Stimulated activated CD8-positive, alpha-beta memory T cell treated with anti-CD3 and anti-CD28 coated beads, Interleukin-15, amount 100 ng/mL, for 48 hours (primary cell): Measurements from ENCODE around the gene NALCN.

Experiments used
- DNase-seq, 2 donors: peaks; one replicate each; pipeline ENCODE4 v3.0.0-alpha.2; 2020; ENCODE audit warnings: low read depth in 2 of 2

Gene NALCN

DNA sequence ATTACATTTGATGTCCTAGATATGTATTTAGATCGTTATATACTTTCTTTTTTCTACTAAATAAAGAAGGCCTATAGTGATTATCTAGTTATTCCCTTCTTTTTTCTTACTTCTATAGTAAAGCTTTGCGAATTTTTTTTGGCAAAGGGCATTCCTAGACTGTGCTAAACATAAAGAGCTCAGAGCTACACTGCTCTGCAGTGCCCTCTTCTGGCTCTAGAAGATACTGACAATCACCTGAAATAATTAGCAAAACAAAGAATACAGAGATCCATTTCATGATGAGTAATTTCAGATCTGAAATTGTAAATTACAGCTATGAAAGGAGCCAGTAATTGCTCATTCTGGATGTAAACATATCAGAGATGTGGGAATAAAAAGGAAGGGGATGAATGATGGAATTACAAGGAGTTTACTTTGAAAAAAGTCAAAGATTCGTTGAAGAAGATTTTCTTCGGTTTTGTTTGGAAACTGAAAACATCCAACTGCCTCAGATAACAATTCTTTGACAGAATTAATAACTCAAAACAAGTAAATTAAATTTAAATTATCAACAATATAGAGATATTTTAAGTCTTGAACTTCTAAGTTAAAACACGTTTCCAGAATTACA is 288.5 kb downstream of the NALCN start:
- no peak for DNase-seq

GRCh38 chr13:101123028-101123427 is 293.3 kb downstream of the NALCN start:
- DNase-seq, result no peak

GRCh38 chr13:101121608-101122007 is 294.7 kb downstream of the NALCN start:
- no peak for DNase-seq

DNA sequence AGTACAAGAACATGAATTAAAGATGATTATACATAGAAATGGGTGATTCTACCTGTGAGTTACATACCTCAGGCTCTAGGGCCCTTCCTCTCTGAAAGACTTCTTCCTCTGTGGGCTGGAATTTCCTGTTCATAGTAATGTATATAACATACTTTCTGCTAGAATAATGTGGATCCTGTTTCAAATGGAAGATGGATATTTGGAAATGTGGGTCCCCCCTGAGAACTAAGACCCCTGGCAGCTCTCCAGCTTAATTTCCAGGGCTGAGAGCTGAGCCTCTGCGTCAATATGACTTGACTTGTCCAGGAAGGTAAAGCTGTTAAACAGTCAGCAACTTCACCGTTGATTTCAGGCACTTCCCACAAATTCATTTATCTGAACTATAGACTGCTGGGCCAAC is 296.3 kb downstream of the NALCN start:
- DNase-seq, result no peak

DNA sequence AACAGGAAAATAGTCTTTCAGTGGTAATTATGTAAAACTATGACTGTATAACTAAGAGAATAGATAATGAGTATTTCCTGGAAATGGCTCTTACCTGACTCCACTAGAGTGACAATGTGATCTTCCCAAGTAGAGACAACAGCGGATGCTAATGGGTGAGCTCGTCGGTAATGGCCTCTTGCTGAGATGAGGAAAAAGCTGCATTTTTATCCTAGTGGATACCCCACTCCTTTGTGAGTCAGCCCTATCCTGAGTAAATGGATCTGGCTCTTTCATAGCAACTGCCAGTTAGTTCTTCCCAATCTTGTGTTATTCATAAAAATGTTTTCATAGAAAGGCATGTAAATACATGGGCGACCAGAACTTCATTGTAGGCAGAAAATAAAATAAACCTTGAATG is 299.5 kb downstream of the NALCN start:
- DNase-seq, result no peak

DNA sequence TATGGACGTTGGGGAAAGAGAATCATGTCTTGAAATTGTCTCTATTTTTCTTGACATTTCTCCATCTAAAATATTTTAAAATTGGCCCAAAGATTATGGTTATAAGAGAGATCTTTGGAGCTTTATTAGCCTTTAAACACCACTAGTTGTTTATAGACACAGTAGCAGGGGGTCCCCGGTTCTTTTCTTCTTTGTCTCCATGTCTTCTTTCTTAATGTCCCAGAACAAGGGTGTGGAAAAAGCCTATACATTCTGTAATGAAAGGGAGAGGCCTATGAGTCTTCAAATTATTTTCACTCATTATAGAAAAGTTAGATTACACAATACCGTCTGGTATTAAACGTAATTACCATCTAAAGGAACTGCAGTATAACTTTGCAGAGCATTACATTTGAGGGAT is 300.0 kb downstream of the NALCN start:
- no peak for DNase-seq

DNA sequence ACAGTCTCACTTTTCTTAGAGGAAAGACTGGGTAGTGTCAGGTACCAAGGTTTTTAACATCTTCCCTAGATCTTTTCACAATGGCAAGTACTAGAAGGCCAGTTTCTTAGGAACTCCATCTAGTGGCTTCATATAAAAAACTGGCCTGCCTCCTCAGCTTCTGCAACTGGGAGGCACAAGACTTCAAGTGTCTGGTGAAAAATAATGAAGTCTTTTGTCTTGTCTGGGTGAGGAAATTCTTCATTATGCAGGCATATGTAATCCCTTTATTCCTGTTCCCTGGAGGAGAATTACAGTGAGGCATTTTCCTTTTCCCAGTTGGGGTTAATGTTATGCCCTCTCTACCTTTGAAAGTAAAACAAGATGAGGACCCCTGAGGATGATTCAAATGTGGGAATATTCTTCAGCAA is 300.5 kb downstream of the NALCN start:
- DNase-seq, result no peak

DNA sequence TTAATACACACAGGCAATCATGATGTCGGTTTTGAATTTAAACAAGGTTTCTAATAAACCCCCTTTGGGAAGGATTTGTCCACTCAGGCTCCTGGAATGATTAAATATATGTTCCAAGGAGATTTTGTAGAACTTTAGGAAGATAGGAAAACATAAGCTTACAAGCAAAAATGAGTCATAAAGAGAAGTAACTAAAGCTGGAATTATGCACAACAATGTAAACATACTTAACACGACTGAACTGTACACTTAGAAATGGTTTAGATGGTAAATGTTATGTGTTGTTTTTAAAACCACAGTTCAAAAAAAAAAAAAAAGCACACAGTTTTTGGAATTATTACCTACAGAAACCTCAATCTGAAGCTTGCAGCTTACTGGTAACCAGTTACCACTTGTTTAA is 304.4 kb downstream of the NALCN start:
- DNase-seq, result no peak

GRCh38 chr13:101109005-101109404 is 307.3 kb downstream of the NALCN start:
- no peak for DNase-seq

DNA sequence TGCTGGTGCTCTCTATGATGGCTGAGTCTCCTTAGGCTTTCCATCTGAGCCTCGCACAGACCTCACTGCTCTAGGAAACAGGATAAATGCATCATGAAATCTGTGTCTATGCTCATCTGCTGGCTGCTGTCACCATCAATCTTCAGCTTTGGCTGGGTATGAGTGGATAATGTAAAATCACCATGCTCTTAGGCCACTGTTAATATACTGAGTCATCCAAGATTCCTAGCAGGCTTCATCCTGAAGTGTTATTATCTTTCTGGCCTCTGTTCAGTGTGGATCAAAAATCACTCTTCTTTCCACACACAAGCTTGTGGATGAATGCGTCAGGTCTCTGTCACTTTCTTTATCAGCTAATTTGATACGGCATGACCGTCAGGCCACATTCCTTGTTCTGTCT is 317.4 kb downstream of the NALCN start:
- DNase-seq, result no peak

DNA sequence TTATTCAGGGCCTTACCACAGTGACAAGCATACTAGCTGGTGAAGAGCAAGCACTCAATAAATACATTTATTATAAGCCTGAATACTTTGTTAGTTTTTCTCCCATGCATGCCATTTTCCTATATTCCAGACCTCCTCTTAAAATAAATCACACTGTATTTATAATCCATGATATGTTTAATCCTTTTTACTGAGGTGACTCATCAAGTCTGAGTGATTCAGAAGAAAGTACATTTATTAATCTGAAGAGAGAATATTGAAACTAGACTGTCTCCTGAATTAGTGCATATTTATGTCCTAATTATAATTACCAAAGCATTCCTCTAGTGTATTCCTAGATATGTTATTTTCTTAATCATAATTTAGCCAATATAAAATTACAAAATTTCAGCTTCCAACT is 323.3 kb downstream of the NALCN start:
- DNase-seq, result no peak

- DNase-seq, result no peak
Measured at GRCh38 chr13:101090287-101090686, 326.0 kb downstream of the NALCN start.

GRCh38 chr13:101085551-101085950 is 330.8 kb downstream of the NALCN start:
- no peak for DNase-seq

DNA sequence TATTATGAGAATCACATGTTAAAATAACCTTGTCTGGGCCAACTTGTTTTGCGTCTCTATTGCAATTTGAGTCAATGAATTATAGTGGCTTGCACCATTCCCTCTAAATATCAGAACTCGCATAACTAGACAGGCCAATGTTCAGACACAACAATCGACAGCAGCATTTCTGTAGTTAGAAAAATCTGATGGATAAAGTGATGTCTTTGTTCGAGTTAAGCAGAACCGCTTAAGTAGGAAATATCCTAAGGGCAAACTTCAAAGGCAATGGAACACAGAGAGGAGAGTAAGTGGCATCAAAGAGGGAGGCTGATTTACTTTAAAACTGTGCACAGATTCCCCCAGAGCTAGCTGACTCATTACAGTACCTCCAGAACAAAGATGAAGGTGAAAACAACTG is 333.9 kb downstream of the NALCN start:
- no peak for DNase-seq

- no peak for DNase-seq
Measured at GRCh38 chr13:101080616-101081015, 335.7 kb downstream of the NALCN start.

GRCh38 chr13:101065329-101065728 is 351.0 kb downstream of the NALCN start:
- no peak for DNase-seq

DNA sequence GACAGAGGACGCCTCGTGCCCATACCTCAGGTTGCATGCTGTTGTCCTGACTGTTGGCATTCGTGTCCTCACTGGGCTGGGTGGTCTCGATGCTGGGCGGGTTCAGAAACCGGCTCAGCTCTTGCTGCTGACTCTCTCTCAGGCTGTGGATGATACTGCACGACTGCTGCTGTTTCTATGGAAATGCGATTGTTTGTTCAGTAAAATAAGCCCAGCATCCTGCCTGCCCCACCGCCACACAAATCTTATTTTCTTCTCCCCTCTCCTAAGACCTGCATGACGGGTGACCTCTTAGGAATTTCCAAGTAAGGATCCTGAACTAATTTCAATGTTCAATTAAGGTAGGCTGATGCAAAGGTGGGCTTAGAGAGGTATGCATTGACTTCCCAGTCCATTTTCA is 356.5 kb downstream of the NALCN start:
- DNase-seq, result no peak

- DNase-seq, result no peak
Measured at GRCh38 chr13:101058841-101059240, 357.5 kb downstream of the NALCN start.

GRCh38 chr13:101053301-101054093 is 362.8 kb downstream of the NALCN start:
- no peak for DNase-seq

DNA sequence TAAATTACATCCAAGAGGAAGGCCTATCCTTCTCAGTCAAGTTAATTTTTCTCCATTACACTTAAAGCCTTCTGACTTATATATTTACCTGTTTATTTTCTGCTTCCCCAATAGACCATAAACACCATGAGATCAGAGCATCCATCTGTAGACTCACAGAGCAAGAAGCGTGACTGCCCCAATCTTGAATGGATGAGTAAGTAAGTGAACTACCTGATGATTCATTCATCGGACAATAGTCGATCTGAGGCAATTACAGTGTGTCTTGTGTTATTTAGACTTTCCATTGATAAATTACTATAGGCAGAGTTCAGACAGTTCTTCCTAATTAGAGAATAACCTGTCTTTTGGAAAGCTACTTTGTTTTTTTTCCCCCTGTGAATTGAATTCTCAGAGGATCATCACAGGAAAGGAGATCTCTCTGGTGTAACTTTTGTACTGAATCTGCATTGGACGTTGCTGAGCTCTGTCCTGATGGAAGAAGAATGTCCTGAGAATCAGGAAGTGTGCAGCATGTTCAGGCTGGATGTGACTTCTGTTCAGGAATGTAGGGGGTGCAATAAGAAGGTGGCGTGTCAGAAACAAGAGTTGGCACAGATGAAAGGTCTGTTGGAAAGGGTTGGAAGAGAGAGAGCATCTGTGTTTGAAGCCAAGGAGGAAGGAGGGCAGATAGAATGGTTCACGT is 367.0 kb downstream of the NALCN start:
- DNase-seq, result no peak

- no peak for DNase-seq
Measured at GRCh38 chr13:101036546-101036945, 379.8 kb downstream of the NALCN start.

GRCh38 chr13:101035119-101035620 is 381.1 kb downstream of the NALCN start:
- DNase-seq, result no peak
